H1 (cell line): ENCODE data around the gene TYSND1. TPM values are rescaled to one million over a fixed set of nuclear protein-coding genes. Genes with fewer than 3 reads are reported as not detected.
A peak's percentile ranks its signal among the peaks of the same experiment; 100 is the strongest.

ENCODE experiments used
- CTCF ChIA-PET: fragments of 300-600 bp; sonication (Branson Sonifier 250); formaldehyde crosslinking; loops from one replicate; lab custom pipeline; 2021; ENCODE audit not compliant: partially characterized antibody; lab: Charles Lee
- POLR2A ChIA-PET: fragments of 300-600 bp; sonication (Branson Sonifier 250); formaldehyde crosslinking; loops from one replicate; lab custom pipeline; 2021; ENCODE audit warnings: inconsistent platforms; ENCODE audit not compliant: partially characterized antibody; lab: Charles Lee
- DNase-seq, 2 experiments: peaks; one replicate each; pipeline versions ENCODE4 v3.0.0 to v3.0.0-alpha.2; 2010 to 2022; ENCODE audit warnings: low spot score in 2 of 2, low read depth in 1 of 2, mixed read lengths in 1 of 2
- FAIRE-seq: peaks from 2 replicates; lab custom pipeline; 2011; peaks lifted over from hg19 to GRCh38; lab: Jason Lieb, UNC
- H2AFZ ChIP-seq: 2 replicates; pipeline ENCODE4 v1.8.1; 2012; ENCODE audit warnings: low read length, inconsistent platforms
- H2AK5ac ChIP-seq: 2 replicates; pipeline ENCODE4 v1.6.1; 2013; ENCODE audit warnings: low read depth, low read length
- H2BK120ac ChIP-seq: replicated peaks from 2 replicates; pipeline ENCODE3; 2013; ENCODE audit warnings: low read depth, low read length, inconsistent platforms
- H2BK12ac ChIP-seq: 2 replicates; pipeline ENCODE4 v1.6.1; 2013; ENCODE audit warnings: low read depth, low read length
- H2BK15ac ChIP-seq: 2 replicates; pipeline ENCODE4 v1.6.1; 2013; ENCODE audit warnings: low read length
- H2BK20ac ChIP-seq: 2 replicates; pipeline ENCODE4 v1.6.1; 2013; ENCODE audit warnings: low read length
- H2BK5ac ChIP-seq: 2 replicates; pipeline ENCODE4 v1.6.1; 2013; ENCODE audit warnings: low read depth, low read length
- H3K14ac ChIP-seq: 2 replicates; pipeline ENCODE4 v1.6.1; 2013; ENCODE audit warnings: inconsistent platforms; ENCODE audit not compliant: insufficient read length
- H3K18ac ChIP-seq: 2 replicates; pipeline ENCODE4 v1.6.1; 2013; ENCODE audit warnings: low read length; ENCODE audit errors: extremely low read depth
- H3K23ac ChIP-seq: 2 replicates; pipeline ENCODE4 v1.6.1; 2013; ENCODE audit warnings: inconsistent platforms; ENCODE audit not compliant: insufficient read length
- H3K23me2 ChIP-seq: 2 replicates; pipeline ENCODE4 v1.6.1; 2013; ENCODE audit warnings: low read depth, low read length
- H3K27ac ChIP-seq: 2 replicates; pipeline ENCODE4 v1.6.1; 2011; ENCODE audit warnings: low read depth, low read length, inconsistent platforms
- H3K27me3 ChIP-seq, 4 experiments: replicated peaks in 1 of 4; 1 replicate in 1 of 4; 2 replicates in 3 of 4; pipeline versions ENCODE4 v1.6.1 to v1.8.1; 2011 to 2013; ENCODE audit warnings: low read length in 3 of 4, mild to moderate bottlenecking in 3 of 4, inconsistent platforms in 2 of 4, mixed read lengths in 2 of 4, moderate library complexity in 1 of 4; ENCODE audit not compliant: control insufficient read depth in 3 of 4, insufficient read depth in 3 of 4; ENCODE audit errors: extremely low read depth in 1 of 4
- H3K36me3 ChIP-seq, 4 experiments: 2 replicates each; pipeline versions ENCODE4 v1.6.1 to v1.8.1; 2011 to 2013; ENCODE audit warnings: mild to moderate bottlenecking in 4 of 4, low read length in 3 of 4, moderate library complexity in 2 of 4, control low read depth in 1 of 4, inconsistent platforms in 1 of 4; ENCODE audit not compliant: insufficient read depth in 4 of 4, control insufficient read depth in 2 of 4
- H3K4ac ChIP-seq: replicated peaks from 2 replicates; pipeline ENCODE3; 2013; ENCODE audit warnings: low read length, low read depth, mixed read lengths, inconsistent platforms; ENCODE audit not compliant: insufficient read length
- H3K4me1 ChIP-seq, 4 experiments: replicated peaks in 1 of 4; 1 replicate in 1 of 4; 2 replicates in 3 of 4; pipeline versions ENCODE4 v1.6.1 to v1.8.1; 2011 to 2013; ENCODE audit warnings: low read length in 3 of 4, inconsistent platforms in 2 of 4, mixed read lengths in 1 of 4; ENCODE audit not compliant: insufficient read depth in 4 of 4, control insufficient read depth in 3 of 4
- H3K4me2 ChIP-seq, 2 experiments: 2 replicates each; pipeline versions ENCODE4 v1.6.1 to v1.8.1; 2011 to 2013; ENCODE audit warnings: low read depth in 2 of 2, low read length in 2 of 2, control low read depth in 1 of 2, inconsistent platforms in 1 of 2, mild to moderate bottlenecking in 1 of 2; ENCODE audit not compliant: insufficient read depth in 1 of 2
- H3K4me3 ChIP-seq, 4 experiments: fragments of 200-600, 300-600 bp in 1 of 4; sonication (generic), shearing (Covaris generic), sonication (Bioruptor Twin) in 1 of 4; 2 replicates each; pipeline versions ENCODE4 v1.5.1 to v1.8.1; 2011 to 2016; ENCODE audit warnings: low read length in 4 of 4, low read depth in 3 of 4, control low read depth in 2 of 4, inconsistent platforms in 2 of 4, mild to moderate bottlenecking in 2 of 4, mixed read lengths in 1 of 4, moderate library complexity in 1 of 4; ENCODE audit not compliant: insufficient read depth in 2 of 4; ENCODE audit errors: extremely low read depth in 1 of 4
- H3K56ac ChIP-seq: replicated peaks from 2 replicates; pipeline ENCODE3; 2013; ENCODE audit warnings: low read depth, mild to moderate bottlenecking, mixed read lengths, low read length, inconsistent platforms; ENCODE audit not compliant: insufficient read length
- H3K79me1 ChIP-seq: 2 replicates; pipeline ENCODE4 v1.6.1; 2013; ENCODE audit warnings: low read depth, low read length, control low read depth
- H3K79me2 ChIP-seq, 2 experiments: 2 replicates each; pipeline versions ENCODE4 v1.6.1 to v1.8.1; 2012 to 2013; ENCODE audit warnings: low read length in 2 of 2, mild to moderate bottlenecking in 2 of 2, inconsistent platforms in 1 of 2; ENCODE audit not compliant: insufficient read depth in 2 of 2, control insufficient read depth in 1 of 2
- H3K9ac ChIP-seq, 4 experiments: replicated peaks in 1 of 4; 1 replicate in 1 of 4; 2 replicates in 3 of 4; pipeline versions ENCODE4 v1.6.1 to v1.8.1; 2011 to 2013; ENCODE audit warnings: low read depth in 3 of 4, low read length in 3 of 4, control low read depth in 2 of 4, mild to moderate bottlenecking in 2 of 4, moderate library complexity in 2 of 4, inconsistent platforms in 1 of 4; ENCODE audit errors: extremely low read depth in 1 of 4
- H3K9me3 ChIP-seq, 2 experiments: 2 replicates each; pipeline versions ENCODE4 v1.6.1 to v1.8.1; 2012 to 2013; ENCODE audit warnings: mild to moderate bottlenecking in 2 of 2, moderate library complexity in 2 of 2, control low read depth in 1 of 2, inconsistent platforms in 1 of 2, low read depth in 1 of 2, low read length in 1 of 2, mixed read lengths in 1 of 2; ENCODE audit not compliant: insufficient read depth in 2 of 2
- H4K20me1 ChIP-seq, 2 experiments: replicated peaks in 1 of 2; 2 replicates each; pipeline versions ENCODE3 to v1.8.1; 2011 to 2013; ENCODE audit warnings: inconsistent platforms in 2 of 2, low read length in 2 of 2, mild to moderate bottlenecking in 1 of 2; ENCODE audit not compliant: insufficient read depth in 2 of 2, control insufficient read depth in 1 of 2
- H4K5ac ChIP-seq: 2 replicates; pipeline ENCODE4 v1.6.1; 2013; ENCODE audit warnings: low read length, low read depth, mixed read lengths, inconsistent platforms; ENCODE audit not compliant: insufficient read length
- H4K8ac ChIP-seq: 2 replicates; pipeline ENCODE4 v1.8.0; 2013; ENCODE audit warnings: mild to moderate bottlenecking, moderate library complexity, low read length, inconsistent platforms; ENCODE audit not compliant: insufficient read depth; ENCODE audit errors: extremely low read depth
- H4K91ac ChIP-seq: replicated peaks from 2 replicates; pipeline ENCODE3; 2013; ENCODE audit warnings: low read length, mixed read lengths, inconsistent platforms; ENCODE audit not compliant: insufficient read length
- BRCA1 ChIP-seq: IDR thresholded peaks from 2 replicates; pipeline ENCODE4 v1.6.1; 2012; ENCODE audit warnings: low read depth, low read length, improper control_type of control experiment
- CBX8 ChIP-seq: fragments of 300-800, 300-1000 bp; sonication (generic); IDR thresholded peaks from 2 replicates; pipeline ENCODE4 v1.7.1; 2016; ENCODE audit warnings: low read depth, low read length, borderline replicate concordance
- CEBPB ChIP-seq: IDR thresholded peaks from 2 replicates; pipeline ENCODE4 v1.6.1; 2012; ENCODE audit warnings: low read depth, low read length
- EGR1 ChIP-seq: IDR thresholded peaks from 2 replicates; pipeline ENCODE4 v1.6.1; 2011; ENCODE audit warnings: low read depth, low read length, borderline replicate concordance
- FOSL1 ChIP-seq: IDR thresholded peaks from 2 replicates; pipeline ENCODE4 v1.6.1; 2011; ENCODE audit warnings: mild to moderate bottlenecking, low read depth, low read length, moderate library complexity; ENCODE audit not compliant: insufficient read depth
- GABPA ChIP-seq: IDR thresholded peaks from 2 replicates; pipeline ENCODE4 v1.6.1; 2011; ENCODE audit warnings: mild to moderate bottlenecking, low read length, moderate library complexity, borderline replicate concordance; ENCODE audit not compliant: insufficient read depth
- GTF2F1 ChIP-seq: IDR thresholded peaks from 2 replicates; pipeline ENCODE4 v1.6.1; 2012; ENCODE audit warnings: low read depth, low read length, improper control_type of control experiment, borderline replicate concordance
- JUND ChIP-seq: IDR thresholded peaks from 2 replicates; pipeline ENCODE4 v1.6.1; 2011; ENCODE audit warnings: mild to moderate bottlenecking, improper control_type of control experiment, low read length
- NANOG ChIP-seq: IDR thresholded peaks from 2 replicates; pipeline ENCODE4 v1.6.1; 2011; ENCODE audit warnings: low read length, low read depth, mild to moderate bottlenecking, inconsistent platforms; ENCODE audit not compliant: insufficient read depth, poor library complexity, severe bottlenecking
- RFX5 ChIP-seq: IDR thresholded peaks from 2 replicates; pipeline ENCODE4 v1.6.1; 2011; ENCODE audit warnings: low read depth, low read length, improper control_type of control experiment, borderline replicate concordance
- SAP30 ChIP-seq: fragments of 300-600 bp; sonication (generic); IDR thresholded peaks from 2 replicates; pipeline ENCODE4 v1.7.1; 2012; ENCODE audit warnings: low read length, moderate library complexity, mild to moderate bottlenecking, inconsistent platforms; ENCODE audit not compliant: insufficient read depth, insufficient replicate concordance
- SIN3A ChIP-seq, 2 experiments: IDR thresholded peaks in 1 of 2; conservative IDR thresholded peaks in 1 of 2; 2 replicates each; pipeline ENCODE4 v1.6.1; 2011 to 2012; ENCODE audit warnings: low read length in 2 of 2, improper control_type of control experiment in 1 of 2, low read depth in 1 of 2, mild to moderate bottlenecking in 1 of 2
- SP4 ChIP-seq: IDR thresholded peaks from 2 replicates; pipeline ENCODE4 v1.6.1; 2012; ENCODE audit warnings: low read length, inconsistent platforms
- TCF12 ChIP-seq: IDR thresholded peaks from 2 replicates; pipeline ENCODE4 v1.6.1; 2011; ENCODE audit warnings: low read depth, mild to moderate bottlenecking, low read length
- WGBS, 2 experiments: shearing (Covaris generic) in 1 of 2; methylation state at CpG; one replicate each; pipeline versions ENCODE4 v1.1.6 to v1.1.7; 2013 to 2015; ENCODE audit warnings: low lambda C conversion rate in 2 of 2, mixed read lengths in 2 of 2, inconsistent platforms in 1 of 2, low coverage in 1 of 2, missing lambda C conversion rate in 1 of 2; ENCODE audit not compliant: insufficient replicate concordance in 2 of 2, insufficient coverage in 1 of 2, insufficient read length in 1 of 2; ENCODE audit errors: extremely low coverage in 1 of 2, missing lambda C conversion rate in 1 of 2; 5-methylcytosine and 5-hydroxymethylcytosine counted together
- polyA plus RNA-seq, 7 experiments: library from polyadenylated mRNA; depleted of rRNA in 3 of 7; stranded (reverse) in 5 of 7; unstranded in 2 of 7; fragments of >200 nt in 5 of 7; fragments of 200-250 nt in 2 of 7; gene quantifications; 1 replicate in 5 of 7; 2 replicates in 1 of 7; 4 replicates in 1 of 7; pipeline versions ENCODE4 v1.2.1 to v1.2.3, GENCODE V29; 2011 to 2013; ENCODE audit warnings: missing spikeins in 2 of 7, mixed read lengths in 2 of 7
- total RNA-seq: library from RNA; stranded (reverse); fragmentation: NEBNext Ultra II Directional; extraction: Animal tissue kit (Norgen Biotek cat#: 25700); gene quantifications from 2 replicates; pipeline ENCODE4 v1.2.1, GENCODE V29; 2021

The TYSND1 gene
- total and polyA plus RNA-seq, 2 of the 8 experiments (the other 6 are each of a cell fraction or from before 2014, with no cell fraction given): 11.9 to 15.0 TPM

- Histone ChIP-seq H3K9ac (no peak overlapping the region), H2BK5ac (no peak overlapping the region)
- TF ChIP-seq CEBPB (no peak), CBX8 (no peak), JUND (no peak), BRCA1 (no peak), TCF12 (no peak), NANOG (no peak), GABPA (no peak), RFX5 (no peak), FOSL1 (no peak), EGR1 (no peak), SP4 (no peak), GTF2F1 (no peak), SIN3A (conservative IDR thresholded peaks at IDR 0.05 in 1 of 2, IDR thresholded peaks at IDR 0.05 in 1 of 2; ENCODE audit: low read depth in 1 of 2, low read length in 2 of 2) (no peak), SAP30 (no peak)
Observed at GRCh38 chr10:70142555-70142954, 3.9 kb downstream of the TYSND1 start.

More at GRCh38 chr10:70142555-70142954, 3.9 kb downstream of the TYSND1 start:
- DNase-seq (peak in 1 of 2 experiments; percentile 35), FAIRE-seq (no peak)
- no peaks in the 10 kb centered on the region; a peak in 1 of 4 replicates for H3K79me2 ChIP-seq
- CTCF ChIA-PET: interaction anchor here (0.6 to 10.4 kb wide), 4 partner anchors 26 to 225 kb away, joined by 3 to 123 read pairs (median 3); no protein-coding TSS in a partner anchor
- H3K18ac ChIP-seq: no peak overlapping the region
- H3K27me3 ChIP-seq: peaks cover 0 to 8% (median 4%) of the 10 kb centered on the region in 4 experiments; a peak in 3 of 7 replicates
- no peak overlapping the region for H4K91ac ChIP-seq
- no peak overlapping the region for H2AFZ ChIP-seq
- H3K27ac ChIP-seq: no peak overlapping the region
- no peak overlapping the region for H2BK20ac ChIP-seq
- no peak overlapping the region for H3K4me2 ChIP-seq
- peaks cover 12% of the 10 kb centered on the region for H3K23me2 ChIP-seq
- no peak overlapping the region for H4K5ac ChIP-seq
- H3K56ac ChIP-seq: no peak overlapping the region
- no peak overlapping the region for H2BK120ac ChIP-seq
- no peak overlapping the region for H3K23ac ChIP-seq
- H3K4ac ChIP-seq: no peak overlapping the region
- H4K8ac ChIP-seq: no peak overlapping the region
- POLR2A ChIA-PET: interaction anchor here (0.7 kb wide), 1 partner anchor 15 kb away, joined by 3 read pairs; no protein-coding TSS in a partner anchor
- peaks cover 3 to 9% (median 6%) of the 10 kb centered on the region in 4 experiments; a peak in 3 of 7 replicates for H3K4me1 ChIP-seq
- peaks cover 3 to 5% of the 10 kb centered on the region in 2 experiments for H4K20me1 ChIP-seq
- H3K14ac ChIP-seq: no peak overlapping the region
- H3K79me1 ChIP-seq: peaks cover 3% of the 10 kb centered on the region; the same call in 1 of the 2 replicates
- H3K36me3 ChIP-seq: no peaks in the 10 kb centered on the region
- H3K9me3 ChIP-seq: no peaks in the 10 kb centered on the region
- no peak overlapping the region for H2AK5ac ChIP-seq
- no peak overlapping the region for H3K4me3 ChIP-seq
- H2BK15ac ChIP-seq: no peak overlapping the region
- no peak overlapping the region for H2BK12ac ChIP-seq
- WGBS, 2 experiments: 91% methylated on average over 4 of the region's 10 CpGs; no CpG with 5 or more reads in 1 of the 2 experiments
